GM19372 (cell line): ENCODE data around the gene ECSCR.
"Not testable (repeated sequence)": the region's sequence is repeated elsewhere in the genome, so short reads cannot be mapped to it uniquely, and the experiment has no call there.

Experiments
- ATAC-seq: cut with Tn5 transposase; IDR thresholded peaks from one replicate; pipeline ENCODE4 v1.9.1; 2021; ENCODE audit warnings: mild to moderate bottlenecking, low read depth, moderate library complexity; ENCODE audit not compliant: unreplicated experiment

The ECSCR gene

DNA sequence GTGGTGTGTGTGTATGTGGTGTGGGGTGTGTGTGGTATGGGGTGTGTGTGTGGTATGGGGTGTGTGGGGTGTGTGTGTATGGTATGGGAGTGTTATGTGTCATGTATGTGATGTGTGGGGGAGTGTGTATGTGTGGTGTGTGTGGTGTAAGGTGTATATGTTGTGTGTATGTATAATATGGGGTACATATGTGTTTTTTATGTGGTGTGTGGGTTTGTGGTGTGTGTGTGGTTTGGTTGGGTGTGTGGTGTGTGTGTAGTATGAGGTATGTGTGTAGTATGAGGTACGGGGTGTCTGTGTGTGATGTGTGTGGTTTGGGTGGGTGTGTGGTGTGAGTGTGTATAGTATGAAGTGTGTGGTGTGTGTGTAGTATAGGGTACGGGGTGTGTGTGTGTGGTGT is 11.4 kb downstream of the ECSCR start:
- no peak for ATAC-seq

DNA sequence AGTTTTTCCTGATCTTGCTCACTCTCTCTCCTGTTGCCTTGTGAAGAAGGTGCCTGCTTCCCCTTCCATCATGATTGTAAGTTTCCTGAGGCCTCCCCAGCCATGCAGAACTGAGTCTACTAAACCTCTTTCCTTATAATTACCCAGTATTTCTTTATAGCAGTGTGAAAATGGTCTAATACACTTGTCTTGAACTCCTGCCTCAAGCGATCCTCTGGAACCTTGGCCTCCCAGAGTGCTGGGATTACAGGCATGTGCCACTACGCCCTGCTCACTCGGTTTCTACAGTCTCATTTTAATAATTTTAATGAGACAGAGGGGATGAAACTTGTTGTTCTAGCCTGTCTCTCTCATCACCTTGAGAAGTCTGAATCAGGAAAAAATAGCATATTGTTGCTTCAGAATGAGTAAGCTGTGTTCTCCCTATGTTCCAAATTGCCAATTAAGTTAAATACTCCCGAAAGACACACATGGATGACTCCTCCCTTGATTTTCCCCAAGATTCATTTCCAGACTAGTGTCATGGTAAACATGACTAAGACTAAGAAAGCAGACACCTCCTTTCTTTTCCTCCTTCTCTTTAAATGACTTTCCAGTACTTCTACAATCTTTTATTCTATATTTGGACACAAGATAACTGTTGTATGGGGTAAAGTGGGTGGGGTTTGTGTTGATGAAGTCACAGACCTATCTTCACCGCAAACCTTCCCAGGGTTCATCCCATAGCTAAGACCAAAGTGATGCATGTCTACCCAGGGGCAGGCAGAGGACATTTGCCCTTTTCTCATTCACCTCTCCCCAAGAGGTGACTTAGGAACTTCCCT is 15.4 kb downstream of the ECSCR start:
- peak; percentile 42 for ATAC-seq

DNA sequence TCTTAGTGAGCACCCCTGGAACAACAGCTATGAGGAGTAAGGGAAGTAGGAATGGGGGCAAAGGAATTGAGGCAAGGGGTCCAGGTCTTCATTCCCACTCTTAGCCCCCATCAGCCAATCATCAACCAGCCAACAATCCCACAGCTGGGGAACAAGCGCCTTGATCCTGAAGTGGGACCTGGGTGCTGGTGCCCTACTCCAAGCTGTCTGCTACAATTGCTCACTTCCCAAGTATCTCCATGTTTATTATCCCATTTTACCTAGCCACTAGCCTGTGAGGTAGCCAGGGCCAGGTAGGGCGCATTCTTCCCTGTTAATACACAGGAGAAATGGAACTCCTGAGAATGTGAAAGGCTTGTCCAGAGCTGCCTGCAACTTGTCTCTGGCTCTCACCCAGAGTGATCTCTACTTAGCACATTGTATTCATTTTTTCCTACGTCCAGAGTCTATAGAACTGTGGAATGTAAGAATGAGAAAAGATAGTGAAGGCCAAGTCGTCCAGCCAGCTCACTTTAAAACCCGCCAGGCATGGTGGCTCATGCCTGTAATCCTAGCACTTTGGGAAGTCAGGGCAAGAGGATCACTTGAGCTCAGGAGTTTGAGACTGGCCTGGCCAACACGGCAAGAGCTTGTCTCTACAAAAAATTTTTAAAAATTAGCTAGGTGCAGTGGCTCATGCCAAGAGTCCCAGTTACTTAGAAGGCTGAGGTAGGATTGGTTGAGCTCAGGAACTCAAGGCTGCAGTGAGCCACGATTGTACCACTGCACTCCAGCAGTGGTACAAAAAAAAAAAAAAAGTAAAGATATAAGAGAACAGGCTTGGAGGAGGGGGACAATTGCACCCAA is 17.0 kb downstream of the ECSCR start:
- no peak for ATAC-seq

DNA sequence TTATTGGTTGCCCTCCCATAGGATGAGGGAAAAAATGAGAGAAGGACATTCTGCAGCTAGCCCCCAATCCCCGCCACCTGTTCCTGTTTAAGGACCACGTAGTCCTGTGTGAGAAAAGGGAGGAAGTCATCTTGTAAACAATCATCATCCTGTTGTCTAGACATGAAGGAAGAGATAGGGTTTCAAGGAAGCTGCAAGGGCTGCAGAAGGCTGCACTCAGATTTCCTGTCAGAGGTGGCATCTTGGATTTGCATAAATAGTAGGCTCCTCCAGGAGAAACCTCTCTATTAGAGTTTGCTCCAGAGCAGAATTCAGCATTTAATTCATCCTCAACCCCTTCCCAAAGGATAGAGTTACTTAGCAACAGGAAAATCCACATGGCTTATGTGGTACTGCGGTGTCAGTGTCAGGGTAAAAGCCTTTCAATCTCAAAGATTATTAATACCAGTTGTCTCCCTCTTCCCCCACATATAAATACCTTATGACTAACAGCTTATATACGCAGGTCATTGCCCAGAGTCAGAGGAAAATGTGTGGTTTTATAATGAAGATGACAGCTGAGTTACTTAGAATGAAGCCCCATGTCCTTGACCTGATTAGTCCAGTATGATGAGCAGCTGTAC is 18.6 kb downstream of the ECSCR start:
- ATAC-seq, result no peak

DNA sequence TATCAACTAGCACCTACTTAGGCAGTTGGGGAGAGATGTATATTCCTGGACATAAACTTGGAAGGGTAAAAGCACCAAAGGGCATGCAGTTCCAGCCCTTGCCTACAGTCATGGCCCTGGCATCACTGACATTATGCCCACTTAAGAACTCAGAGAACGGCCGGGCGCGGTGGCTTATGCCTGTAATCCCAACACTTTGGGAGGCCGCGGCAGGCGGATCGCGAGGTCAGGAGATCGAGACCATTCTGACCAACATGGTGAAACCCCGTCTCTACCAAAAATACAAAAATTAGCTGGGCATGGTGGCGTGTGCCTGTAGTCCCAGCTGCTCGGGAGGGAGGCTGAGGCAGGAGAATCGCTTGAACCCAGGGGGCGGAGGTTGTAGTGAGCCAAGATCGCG is 22.1 kb downstream of the ECSCR start:
- not testable (repeated sequence) for ATAC-seq

DNA sequence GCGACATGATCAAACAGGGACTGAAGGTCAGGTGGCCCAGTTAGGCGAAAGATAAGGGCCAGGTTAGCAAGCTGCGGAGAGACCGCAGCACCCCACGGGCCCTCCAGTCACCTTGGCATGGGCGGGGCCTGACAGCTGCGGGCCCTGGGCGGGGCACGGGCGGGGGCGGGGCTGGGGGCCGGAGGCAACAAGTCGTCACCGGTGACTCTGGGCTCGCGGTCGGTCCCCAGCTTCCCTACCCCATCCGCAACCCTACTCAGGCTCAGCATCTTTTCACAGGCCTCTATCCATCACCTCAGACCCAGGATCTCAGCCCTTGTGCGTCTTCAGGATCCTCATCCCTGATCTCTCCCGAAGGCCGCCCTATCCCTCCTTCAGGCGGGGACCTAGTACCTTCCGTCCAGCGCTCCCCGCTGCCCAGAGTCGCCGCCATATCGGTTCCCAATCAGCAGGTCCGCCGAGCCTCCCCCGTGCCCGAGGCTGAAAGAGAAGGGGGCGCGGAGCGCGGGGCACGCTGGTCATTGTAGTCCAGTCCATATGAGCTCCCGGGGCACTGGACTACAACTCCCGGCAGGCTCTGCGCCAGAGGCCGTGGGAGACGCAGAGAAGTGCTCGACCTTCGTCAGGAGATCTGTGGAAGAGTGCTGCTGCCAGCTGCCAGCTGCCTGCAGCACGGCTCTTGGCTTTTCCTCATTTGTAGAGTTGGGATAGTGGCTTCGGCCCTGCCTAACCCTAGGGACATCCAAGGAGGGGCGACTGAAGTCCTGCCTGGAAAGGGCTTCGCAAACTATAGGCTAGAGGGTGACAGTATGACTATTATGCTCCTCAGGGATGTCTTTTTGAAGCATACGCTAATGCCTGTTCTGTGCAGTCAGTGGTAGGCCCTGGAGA is 23.3 kb downstream of the ECSCR start, which contains the start of gene DNAJC18:
DNAJC18 (minus strand) TSS at position 513 of the 891 bp plus-strand sequence; CDS start at position 433, 80 bp downstream.
- peak; percentile 88 for ATAC-seq

DNA sequence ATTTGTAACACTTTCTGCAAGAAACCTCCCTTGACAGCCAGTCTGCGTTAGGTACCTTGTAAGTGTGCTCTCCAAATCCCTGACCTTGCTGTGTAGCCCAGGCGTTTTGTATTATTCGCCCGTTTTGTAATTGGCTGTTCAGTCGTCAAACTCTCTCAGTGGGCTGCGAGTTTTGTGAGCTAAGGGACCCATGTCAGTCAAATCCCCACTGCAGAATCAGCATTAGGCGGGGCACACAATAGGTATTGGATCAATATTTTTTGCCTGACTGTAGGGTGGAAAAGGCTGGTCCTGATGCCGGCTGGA is 23.9 kb downstream of the ECSCR start:
- no peak for ATAC-seq

DNA sequence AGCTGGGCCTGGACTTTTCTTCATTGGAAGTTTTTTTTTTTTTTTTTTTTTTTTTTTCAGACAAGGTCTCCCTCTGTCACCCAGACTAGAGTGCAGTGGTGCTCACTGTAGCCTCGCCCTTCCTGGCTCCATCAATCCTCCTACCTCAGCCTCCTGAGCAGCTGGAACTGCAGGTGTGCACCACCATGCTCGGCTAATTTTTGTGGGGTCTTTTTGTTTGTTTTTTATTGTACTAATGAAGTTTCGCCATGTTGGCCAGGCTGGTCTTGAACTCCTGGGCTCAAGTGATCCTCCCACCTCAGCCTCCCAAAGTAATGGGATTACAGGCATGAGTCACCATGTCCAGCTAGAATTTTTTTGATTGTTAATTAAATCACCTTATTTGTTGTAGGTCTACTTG is 26.9 kb downstream of the ECSCR start:
- no peak for ATAC-seq

DNA sequence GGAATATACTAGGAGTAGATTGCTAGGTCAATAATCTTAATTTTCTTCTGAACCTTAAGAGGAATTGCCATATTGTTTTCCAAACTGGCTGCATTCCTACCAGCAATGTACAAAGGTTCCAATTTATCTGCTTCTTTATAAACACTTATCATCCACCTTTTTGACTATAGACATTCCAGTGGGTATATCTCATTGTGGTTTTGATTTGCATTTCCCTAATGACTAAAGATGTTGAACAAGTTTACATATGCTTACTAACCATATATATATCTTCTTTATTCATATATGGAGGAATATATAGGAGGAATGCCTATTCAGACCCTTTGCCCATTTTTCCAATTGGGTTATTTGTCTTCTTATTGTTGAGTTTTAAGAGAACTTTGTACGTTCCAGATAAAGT is 30.8 kb downstream of the ECSCR start:
- no peak for ATAC-seq

DNA sequence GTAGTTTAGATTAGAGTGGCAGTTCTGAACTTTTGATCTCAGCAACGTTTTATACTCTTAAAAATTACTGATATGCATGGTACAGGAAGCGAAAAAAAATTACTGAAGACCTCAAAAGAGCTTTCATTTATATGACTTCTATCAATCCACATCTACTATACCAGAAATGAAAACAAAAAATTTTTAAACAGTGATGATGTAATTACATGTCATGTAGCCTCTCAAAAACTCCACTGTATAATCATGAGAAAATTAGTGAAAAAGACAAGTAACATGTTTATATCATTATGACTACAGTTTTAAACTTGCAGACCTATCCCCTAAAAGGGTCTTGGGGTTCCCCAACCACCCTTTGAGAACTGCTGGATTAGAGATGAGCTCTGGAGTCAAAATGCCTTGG is 32.5 kb downstream of the ECSCR start:
- ATAC-seq, result no peak

DNA sequence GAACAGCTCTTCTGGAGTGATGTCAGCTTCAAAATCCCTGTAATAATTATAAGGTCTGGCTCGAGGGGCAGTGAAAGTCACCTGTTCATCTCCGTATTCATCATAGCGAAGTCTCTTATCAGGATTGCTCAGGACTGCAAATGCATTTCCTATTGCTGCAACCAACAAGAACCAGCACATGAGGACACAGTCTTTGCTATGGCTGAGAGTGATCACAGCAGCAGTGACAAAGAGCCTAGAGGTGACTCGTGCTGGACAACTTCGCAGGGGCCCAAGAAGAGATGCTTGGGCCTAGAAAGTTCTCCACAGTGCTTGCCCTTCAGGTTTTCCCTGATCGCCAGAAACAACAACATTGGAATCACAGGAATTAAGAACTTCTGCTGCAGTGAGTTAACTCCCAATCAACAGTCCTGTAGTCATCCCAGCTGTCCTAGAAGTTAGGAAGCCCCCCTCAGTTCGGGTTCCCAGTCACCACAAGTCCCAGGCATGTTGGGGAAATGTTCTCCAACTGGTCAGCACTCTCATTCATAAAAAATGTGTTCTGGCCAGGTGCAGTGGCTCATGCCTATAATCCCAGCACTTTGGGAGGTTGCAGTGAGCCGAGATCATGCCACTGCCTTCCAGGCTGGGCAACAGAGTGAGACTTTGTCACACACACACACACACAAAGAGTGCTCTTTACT is 36.2 kb downstream of the ECSCR start:
- no peak for ATAC-seq

DNA sequence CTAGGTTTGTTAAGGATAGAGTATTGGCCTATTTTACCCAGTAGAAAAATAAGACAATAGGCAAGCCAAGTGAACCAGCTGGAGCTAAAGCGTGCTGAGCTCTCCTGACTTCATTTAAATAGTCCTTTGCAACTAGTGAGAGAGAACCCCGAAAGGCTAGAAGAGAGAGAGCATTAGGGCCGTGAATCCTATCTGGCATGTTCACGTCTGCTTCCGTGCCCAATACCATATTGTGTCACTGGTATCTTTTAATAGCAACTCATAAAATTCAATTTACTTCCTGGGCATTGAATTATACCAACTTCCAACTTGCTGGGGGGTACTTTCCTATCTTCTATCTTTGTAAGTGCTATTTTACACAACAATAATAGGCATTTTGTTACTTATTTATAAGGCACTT is 37.0 kb downstream of the ECSCR start:
- ATAC-seq, result no peak

DNA sequence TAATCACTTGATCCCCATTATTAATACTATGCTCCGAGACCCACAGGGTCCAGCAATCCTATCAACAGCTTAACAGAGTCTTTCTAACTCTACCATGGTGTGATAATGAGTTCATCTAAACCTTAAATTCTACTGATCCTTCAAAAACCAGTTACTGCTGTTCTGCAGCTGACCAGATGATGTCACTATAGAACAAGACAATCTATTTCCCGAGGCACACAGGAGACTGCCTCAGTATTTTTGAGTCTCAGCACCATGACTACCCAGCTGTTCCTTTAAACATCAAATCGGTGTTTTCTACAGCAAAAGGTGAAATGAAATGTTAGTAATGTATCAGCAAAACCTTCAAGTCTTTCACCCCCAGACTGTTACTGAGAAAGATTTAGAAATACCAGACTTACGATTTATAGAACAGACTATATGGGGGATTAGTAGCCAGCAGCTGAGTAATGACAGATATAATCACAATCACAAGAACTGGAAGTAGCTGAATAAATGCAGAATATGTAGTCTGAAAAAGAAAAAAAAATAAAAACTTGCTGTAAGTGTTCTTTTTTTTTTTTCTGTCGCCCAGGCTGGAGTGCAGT is 40.1 kb downstream of the ECSCR start:
- ATAC-seq, result no peak

DNA sequence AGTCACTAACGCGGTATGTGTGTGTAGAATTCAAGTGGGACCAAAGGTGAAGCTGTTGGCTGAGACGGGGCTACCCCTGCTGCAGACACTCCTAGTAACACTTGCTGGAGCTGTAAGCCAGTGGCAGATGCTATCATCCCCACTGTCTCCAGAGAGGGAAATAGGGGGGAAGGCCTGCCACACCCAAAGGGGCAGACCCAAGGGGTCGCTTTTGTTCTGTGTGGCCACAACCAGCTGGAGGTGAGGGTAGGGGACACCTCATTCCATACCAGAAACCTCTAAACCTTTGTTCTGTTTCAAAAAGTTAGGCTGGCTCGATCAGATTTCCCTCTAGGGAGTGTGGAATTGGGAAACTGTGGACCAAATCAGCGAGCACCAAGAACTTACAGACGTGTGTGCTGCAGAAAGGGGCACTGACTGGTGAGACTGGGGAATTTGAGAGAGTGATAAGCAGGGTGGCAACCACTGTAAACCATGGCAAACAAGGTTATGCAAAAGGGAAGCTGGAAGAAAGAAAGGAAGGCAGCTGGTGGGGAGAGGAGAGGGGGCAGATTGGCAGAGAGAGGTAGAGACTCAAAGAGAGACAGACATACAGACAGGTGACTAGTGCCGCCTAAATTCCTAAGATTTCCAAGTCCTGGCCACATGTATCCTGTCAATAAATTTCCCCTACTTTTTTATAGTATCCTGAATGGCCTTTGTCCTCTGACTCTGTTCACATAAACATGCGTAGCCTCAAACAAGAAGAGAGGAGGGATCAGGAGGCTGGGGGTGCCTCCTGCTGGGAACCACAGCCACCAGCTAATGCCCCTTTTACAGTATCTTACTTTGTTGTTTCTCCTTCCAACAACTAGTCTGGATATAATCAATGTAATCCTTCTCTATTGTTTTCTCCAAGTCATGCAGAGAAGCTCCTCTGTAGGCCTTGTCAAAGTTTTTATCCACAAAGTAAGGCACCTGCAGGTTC is 43.0 kb downstream of the ECSCR start:
- ATAC-seq, result no peak

DNA sequence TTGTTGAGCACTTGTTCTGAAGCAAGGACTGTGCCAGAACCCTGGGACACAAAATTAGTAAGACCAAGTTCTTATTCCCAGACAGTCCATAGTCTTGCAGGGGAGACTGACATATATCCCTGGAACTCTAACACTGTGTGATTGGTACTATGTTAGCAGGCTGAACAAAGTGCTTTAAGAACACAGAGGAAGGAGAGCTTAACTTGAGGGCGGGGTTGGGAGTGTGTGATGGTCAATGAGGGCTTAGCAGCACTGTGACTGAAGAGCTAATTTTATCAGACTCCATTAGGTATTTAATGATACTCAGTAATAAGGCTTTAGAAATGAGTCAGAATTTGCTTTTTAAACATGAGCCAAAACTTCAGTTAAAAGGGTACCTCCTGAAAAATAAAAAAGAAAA is 43.8 kb downstream of the ECSCR start:
- ATAC-seq, result no peak

DNA sequence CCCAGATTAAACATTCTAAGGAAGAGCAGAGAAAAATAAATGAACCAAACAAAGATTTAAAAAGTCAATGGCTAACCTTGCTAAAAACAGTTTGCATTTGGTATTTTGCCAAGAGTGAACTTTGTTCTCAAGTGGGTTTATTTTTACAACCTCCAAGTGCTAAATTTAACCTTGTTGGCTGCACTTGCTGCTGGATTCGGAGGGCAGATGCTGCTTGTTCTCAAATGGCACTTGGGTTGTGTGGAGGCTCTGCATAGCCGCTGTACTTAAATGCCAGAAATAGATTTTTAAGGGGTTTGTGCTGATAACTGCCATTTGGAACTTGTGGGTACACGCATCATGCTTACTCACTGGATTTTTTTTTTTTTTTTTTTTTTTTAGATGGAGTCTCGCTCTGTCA is 45.3 kb downstream of the ECSCR start:
- no peak for ATAC-seq

DNA sequence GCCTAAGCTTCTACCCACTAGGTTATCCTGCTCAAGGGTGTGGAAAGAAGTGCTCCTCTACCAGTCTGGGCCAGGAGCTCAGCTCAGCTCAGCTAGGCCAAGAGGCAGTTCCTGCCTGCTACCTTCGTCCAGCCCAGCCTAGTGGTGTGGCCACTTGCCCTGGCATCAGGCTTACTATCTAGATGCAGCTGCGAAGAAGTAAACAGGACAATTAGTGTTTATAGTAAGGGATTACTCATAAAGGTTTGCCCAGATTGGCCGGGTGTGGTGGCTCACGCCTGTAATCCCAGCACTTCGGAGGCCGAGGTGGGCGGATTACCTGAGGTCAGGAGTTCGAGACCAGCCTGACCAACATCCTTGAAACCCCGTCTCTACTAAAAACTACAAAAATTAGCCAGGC is 45.9 kb downstream of the ECSCR start:
- ATAC-seq, result no peak

DNA sequence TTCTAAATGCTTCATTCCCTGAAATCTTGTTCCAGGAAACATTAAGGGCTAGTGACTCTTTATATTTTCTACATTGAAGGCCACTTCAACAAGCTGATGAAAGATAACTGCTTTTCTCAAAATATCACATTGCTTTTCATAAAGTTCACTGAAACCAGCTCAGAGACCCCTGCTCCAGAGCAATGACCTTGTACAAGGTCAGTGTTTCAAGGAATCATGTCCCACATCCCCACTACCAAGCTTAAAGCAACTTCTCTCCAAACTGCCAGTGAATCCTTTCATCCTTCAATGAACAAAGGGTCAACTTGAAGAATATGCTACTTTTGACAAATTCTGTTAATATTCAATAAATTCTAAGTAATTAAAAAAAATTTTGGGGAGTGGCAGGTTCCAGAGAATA is 46.7 kb downstream of the ECSCR start:
- ATAC-seq, result no peak
